Measurements from ENCODE around the gene SPC25.
"Not testable (repeated sequence)": the region's sequence is repeated elsewhere in the genome, so short reads cannot be mapped to it uniquely, and the experiment has no call there.

Gene SPC25

DNA sequence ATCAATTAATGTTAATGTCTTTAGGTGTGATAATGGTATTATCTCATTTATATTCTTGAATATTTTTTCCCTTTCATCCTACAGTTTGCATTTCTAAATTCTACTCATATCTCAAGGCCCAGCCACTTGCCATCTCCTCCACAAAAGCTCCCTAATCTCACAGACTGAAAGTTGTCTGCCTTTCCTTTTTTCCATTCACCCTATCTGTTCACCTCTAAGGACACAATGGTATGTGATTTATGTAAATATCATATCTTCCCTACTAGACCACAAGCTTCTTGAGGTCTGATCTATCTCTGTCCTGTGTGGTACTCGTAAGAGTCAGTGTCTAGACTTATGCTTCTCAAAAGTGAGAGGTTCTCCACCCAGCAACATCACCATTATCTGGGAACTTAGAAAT, 3.9 kb upstream of the SPC25 start:
- in situ Hi-C loops (cut with HindIII; ENCODE audit: low sequenced_read_pairs) = no loop called here
- H3K4me3 ChIP-seq (ENCODE audit: low read depth, low read length) = no peak overlapping the region
- TF ChIP-seq, protein P1, sequence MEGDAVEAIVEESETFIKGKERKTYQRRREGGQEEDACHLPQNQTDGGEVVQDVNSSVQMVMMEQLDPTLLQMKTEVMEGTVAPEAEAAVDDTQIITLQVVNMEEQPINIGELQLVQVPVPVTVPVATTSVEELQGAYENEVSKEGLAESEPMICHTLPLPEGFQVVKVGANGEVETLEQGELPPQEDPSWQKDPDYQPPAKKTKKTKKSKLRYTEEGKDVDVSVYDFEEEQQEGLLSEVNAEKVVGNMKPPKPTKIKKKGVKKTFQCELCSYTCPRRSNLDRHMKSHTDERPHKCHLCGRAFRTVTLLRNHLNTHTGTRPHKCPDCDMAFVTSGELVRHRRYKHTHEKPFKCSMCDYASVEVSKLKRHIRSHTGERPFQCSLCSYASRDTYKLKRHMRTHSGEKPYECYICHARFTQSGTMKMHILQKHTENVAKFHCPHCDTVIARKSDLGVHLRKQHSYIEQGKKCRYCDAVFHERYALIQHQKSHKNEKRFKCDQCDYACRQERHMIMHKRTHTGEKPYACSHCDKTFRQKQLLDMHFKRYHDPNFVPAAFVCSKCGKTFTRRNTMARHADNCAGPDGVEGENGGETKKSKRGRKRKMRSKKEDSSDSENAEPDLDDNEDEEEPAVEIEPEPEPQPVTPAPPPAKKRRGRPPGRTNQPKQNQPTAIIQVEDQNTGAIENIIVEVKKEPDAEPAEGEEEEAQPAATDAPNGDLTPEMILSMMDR (IDR thresholded peaks at IDR 0.05; ENCODE audit: low read depth, low read length) = no peak
- no peak for DNase-seq (ENCODE audit: low read depth, low spot score)

DNA sequence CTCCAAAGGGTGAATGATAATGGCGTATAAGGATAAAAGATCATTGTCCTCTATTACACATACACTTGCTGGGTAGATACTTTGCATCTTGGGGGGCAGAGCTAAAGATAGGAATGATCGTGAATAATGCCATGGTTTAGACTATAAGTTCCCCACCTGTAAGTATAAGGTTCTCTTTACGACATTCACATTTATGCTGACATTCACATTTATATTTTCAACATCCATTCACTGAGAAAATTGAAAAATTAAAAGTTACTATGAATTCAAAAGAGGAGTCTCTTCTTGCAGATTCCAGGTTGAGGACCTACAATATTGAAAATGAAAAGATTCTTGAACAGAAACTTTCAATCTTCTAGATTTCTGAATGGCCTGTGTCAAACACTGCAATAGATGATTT, 2.1 kb upstream of the SPC25 start:
- H3K4me3 ChIP-seq (ENCODE audit: low read depth, low read length) = no peak overlapping the region
- no peak for DNase-seq (ENCODE audit: low read depth, low spot score)
- in situ Hi-C loops (cut with HindIII; ENCODE audit: low sequenced_read_pairs) = no loop called here
- TF ChIP-seq, protein P1 (IDR thresholded peaks at IDR 0.05; ENCODE audit: low read depth, low read length) = no peak

DNA sequence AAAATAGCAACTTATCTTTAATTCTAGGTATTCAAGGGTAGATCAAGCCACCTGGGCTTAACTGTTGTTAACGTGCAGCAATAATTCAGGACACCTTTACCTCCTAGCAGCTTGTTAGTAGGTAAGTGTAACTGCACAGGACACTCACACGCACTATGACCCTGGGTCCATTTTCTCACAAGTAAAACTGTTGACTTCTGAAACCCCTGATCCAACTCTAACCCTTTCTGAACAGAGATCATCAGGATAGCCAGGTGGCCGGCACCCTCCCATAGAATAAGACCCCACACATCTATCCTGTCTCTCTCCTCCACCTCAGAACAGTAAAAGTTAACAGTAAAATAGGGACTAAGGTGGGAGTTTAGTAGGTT, 610 bp downstream of the SPC25 start:
- TF ChIP-seq, protein P1 (IDR thresholded peaks at IDR 0.05; ENCODE audit: low read depth, low read length) = no peak
- in situ Hi-C loops (cut with HindIII; ENCODE audit: low sequenced_read_pairs) = no loop called here
- no peak for DNase-seq (ENCODE audit: low read depth, low spot score)
- peak overlapping the region; percentile 68 for H3K4me3 ChIP-seq (ENCODE audit: low read depth, low read length)

DNA sequence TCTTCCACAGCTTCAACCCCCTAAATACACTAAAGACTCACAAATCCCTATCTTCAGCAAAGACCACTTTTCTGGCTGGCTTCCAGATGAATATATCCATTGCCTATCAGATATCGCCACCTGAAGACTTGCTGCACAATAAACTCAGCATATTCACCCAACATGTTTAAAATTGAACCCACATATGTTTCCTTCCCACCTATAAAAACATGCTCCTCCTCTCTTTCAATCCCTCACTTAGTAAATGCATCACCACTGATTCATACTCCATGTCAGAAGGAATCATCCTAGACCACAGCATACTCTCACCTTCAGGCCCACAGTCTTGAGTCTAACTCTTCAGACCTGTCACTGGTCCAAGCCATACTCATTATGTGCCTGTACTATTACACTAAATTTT, 5.3 kb downstream of the SPC25 start:
- peak; percentile 19 for DNase-seq (ENCODE audit: low read depth, low spot score)
- TF ChIP-seq, protein P1 (IDR thresholded peaks at IDR 0.05; ENCODE audit: low read depth, low read length) = no peak
- H3K4me3 ChIP-seq (ENCODE audit: low read depth, low read length) = no peak overlapping the region
- in situ Hi-C loops (cut with HindIII; ENCODE audit: low sequenced_read_pairs) = no loop called here

DNA sequence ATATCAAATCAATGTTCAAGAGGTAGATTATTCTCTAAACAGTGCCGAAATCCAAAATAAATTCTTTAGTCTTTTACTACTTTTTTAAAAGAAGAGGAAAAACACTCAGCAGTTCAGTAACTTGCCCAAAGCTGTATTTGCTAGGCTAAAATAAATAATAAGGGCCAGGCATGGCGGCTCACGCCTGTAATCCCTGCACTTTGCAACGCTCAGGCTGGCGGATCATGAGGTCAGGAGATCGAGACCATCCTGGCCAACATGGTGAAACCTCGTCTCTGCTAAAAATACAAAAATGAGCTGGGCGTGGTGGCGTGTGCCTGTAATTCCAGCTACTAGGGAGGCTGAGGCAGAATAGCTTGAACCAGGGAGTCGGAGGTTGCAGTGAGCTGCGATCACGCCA, 8.1 kb downstream of the SPC25 start:
- in situ Hi-C loops (cut with HindIII; ENCODE audit: low sequenced_read_pairs); DNase-seq (ENCODE audit: low read depth, low spot score); H3K4me3 ChIP-seq (ENCODE audit: low read depth, low read length): not testable (repeated sequence)

DNA sequence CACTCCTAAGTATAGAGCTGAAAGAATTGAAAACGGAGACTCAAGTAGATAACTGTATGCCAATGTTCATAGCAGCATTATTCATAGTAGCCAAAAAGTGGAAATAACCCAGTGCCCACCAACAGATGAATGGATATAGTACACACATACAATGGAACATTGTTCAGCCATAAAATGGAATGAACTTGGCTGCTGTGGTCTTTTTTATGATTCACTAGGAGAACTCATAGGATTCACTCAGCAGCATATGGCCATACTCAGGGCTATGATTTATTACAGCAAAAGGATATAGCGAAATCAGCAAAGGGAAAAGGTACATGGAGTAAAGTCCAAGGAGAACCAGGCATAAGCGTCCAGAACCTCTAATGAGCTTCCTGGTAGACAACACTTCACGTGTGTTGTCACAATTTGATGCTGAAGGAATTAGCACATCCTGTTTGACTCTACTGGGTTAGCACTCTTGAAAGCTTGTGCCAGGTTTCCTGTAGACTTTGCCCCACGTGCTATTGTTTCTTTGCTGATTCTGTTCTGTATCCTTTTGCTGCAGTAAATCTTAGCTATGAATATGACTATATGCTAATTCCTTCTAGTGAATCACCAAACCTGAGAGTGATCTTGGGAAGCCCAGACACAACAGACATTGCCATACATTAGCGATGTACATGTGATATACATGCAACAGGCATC, 15.7 kb downstream of the SPC25 start:
- DNase-seq (ENCODE audit: low read depth, low spot score) = no peak
- TF ChIP-seq, protein P1 (IDR thresholded peaks at IDR 0.05; ENCODE audit: low read depth, low read length) = no peak
- in situ Hi-C loops (cut with HindIII; ENCODE audit: low sequenced_read_pairs) = no loop called here
- no peak overlapping the region for H3K4me3 ChIP-seq (ENCODE audit: low read depth, low read length)

DNA sequence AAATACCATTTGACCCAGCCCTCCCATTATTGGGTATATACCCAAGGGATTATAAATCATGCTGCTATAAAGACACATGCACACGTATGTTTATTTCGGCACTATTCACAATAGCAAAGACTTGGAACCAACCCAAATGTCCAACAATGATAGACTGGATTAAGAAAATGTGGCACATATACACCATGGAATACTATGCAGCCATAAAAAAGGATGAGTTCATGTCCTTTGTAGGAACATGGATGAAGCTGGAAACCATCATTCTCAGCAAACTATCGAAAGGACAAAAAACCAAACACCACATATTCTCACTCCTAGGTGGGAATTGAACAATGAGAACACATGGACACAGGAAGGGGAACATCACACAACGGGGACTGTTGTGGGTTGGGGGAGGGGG, 19.4 kb downstream of the SPC25 start:
- H3K4me3 ChIP-seq (ENCODE audit: low read depth, low read length); DNase-seq (ENCODE audit: low read depth, low spot score); in situ Hi-C loops (cut with HindIII; ENCODE audit: low sequenced_read_pairs): not testable (repeated sequence)

DNA sequence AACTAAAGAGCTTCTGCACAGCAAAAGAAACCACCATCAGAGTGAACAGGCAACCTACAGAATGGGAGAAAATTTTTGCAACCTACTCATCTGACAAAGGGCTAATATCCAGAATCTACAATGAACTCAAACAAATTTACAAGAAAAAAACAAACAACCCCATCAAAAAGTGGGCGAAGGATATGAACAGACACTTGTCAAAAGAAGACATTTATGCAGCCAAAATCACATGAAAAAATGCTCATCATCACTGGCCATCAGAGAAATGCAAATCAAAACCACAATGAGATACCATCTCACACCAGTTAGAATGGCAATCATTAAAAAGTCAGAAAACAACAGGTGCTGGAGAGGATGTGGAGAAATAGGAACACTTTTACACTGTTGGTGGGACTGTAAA, 19.9 kb downstream of the SPC25 start:
- DNase-seq (ENCODE audit: low read depth, low spot score); in situ Hi-C loops (cut with HindIII; ENCODE audit: low sequenced_read_pairs): not testable (repeated sequence)

DNA sequence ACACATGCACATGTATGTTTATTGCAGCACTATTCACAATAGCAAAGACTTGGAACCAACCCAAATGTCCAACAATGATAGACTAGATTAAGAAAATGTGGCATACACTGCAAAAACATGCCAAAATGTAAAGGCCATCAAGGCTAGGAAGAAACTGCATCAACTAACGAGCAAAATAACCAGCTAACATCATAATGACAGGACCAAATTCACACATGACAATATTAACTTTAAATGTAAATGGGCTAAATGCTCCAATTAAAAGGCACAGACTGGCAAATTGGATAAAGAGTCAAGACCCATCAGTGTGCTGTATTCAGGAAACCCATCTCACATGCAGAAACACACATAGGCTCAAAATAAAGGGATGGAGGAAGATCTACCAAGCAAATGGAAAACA, 23.1 kb downstream of the SPC25 start:
- DNase-seq (ENCODE audit: low read depth, low spot score); H3K4me3 ChIP-seq (ENCODE audit: low read depth, low read length); in situ Hi-C loops (cut with HindIII; ENCODE audit: low sequenced_read_pairs): not testable (repeated sequence)

More for the DNA sequence above, 19.9 kb downstream of the SPC25 start:
- not testable (repeated sequence) for H3K4me3 ChIP-seq (ENCODE audit: low read depth, low read length)

All from astrocyte of the spinal cord (primary cell).